SK-N-SH (cell line): ENCODE data around the gene UNC45A. TPM values are rescaled to one million over a fixed set of nuclear protein-coding genes. Genes with fewer than 3 reads are reported as not detected.

Experiments
- CTCF ChIA-PET: fragments of 300-600, 350-600 bp; formaldehyde crosslinking; extraction: SDS; loops from one replicate; lab custom pipeline; 2021; lab: Yijun Ruan, JAX
- POLR2A ChIA-PET: fragments of 350-600 bp; sonication (Branson Sonifier 250); formaldehyde crosslinking; extraction: SDS; loops from one replicate; lab custom pipeline; 2020; ENCODE audit warnings: antibody characterized with exemption, inconsistent platforms; lab: Yijun Ruan, JAX
- DNase-seq: peaks from one replicate; pipeline ENCODE4 v3.0.0; 2012
- H2AFZ ChIP-seq: fragments of 200-600 bp; sonication (generic); 2 replicates; pipeline ENCODE4 v1.8.1; 2016; ENCODE audit warnings: antibody characterized with exemption, mild to moderate bottlenecking, low read depth
- H3F3A ChIP-seq: fragments of 200-600 bp; sonication (generic); replicated peaks from 2 replicates; pipeline ENCODE3; 2016; ENCODE audit warnings: antibody characterized with exemption, mild to moderate bottlenecking; ENCODE audit not compliant: insufficient read depth
- H3K27ac ChIP-seq, 2 experiments: fragments of 200-500 bp in 1 of 2; fragments of 200-600 bp in 1 of 2; sonication (Bioruptor generic) in 1 of 2; sonication (generic), shearing (Covaris generic) in 1 of 2; 2 replicates each; pipeline versions ENCODE4 v1.5.1 to v1.6.1; 2014 to 2016; ENCODE audit warnings: low read depth in 2 of 2, inconsistent platforms in 1 of 2, low read length in 1 of 2, mild to moderate bottlenecking in 1 of 2, mixed read lengths in 1 of 2
- H3K27me3 ChIP-seq: fragments of 200-600 bp; sonication (generic), shearing (Covaris generic); 2 replicates; pipeline ENCODE4 v1.6.1; 2016; ENCODE audit warnings: mixed run types; ENCODE audit not compliant: insufficient read depth
- H3K36me3 ChIP-seq, 2 experiments: fragments of 200-500 bp in 1 of 2; fragments of 200-600 bp in 1 of 2; sonication (Bioruptor generic) in 1 of 2; sonication (generic) in 1 of 2; replicated peaks in 1 of 2; 2 replicates each; pipeline versions ENCODE3 to v1.5.1; 2014 to 2016; ENCODE audit warnings: low read length in 1 of 2, mild to moderate bottlenecking in 1 of 2; ENCODE audit not compliant: insufficient read depth in 2 of 2, control insufficient read depth in 1 of 2
- H3K4me1 ChIP-seq, 2 experiments: fragments of 200-500 bp in 1 of 2; fragments of 200-600 bp in 1 of 2; sonication (Bioruptor generic) in 1 of 2; sonication (generic), shearing (Covaris generic) in 1 of 2; 2 replicates each; pipeline versions ENCODE4 v1.5.1 to v1.6.1; 2014 to 2016; ENCODE audit warnings: low read depth in 1 of 2, low read length in 1 of 2, mixed run types in 1 of 2; ENCODE audit not compliant: insufficient read depth in 2 of 2, control insufficient read depth in 1 of 2
- H3K4me2 ChIP-seq: fragments of 200-600 bp; sonication (generic), shearing (Covaris generic); 2 replicates; pipeline ENCODE4 v1.6.1; 2017; ENCODE audit warnings: mixed run types
- H3K4me3 ChIP-seq, 2 experiments: fragments of 200-500 bp in 1 of 2; fragments of 200-600 bp in 1 of 2; sonication (Bioruptor generic) in 1 of 2; sonication (generic), shearing (Covaris generic) in 1 of 2; 2 replicates each; pipeline versions ENCODE4 v1.5.1 to v1.8.1; 2014 to 2016; ENCODE audit warnings: low read depth in 2 of 2, inconsistent platforms in 1 of 2, low read length in 1 of 2, mild to moderate bottlenecking in 1 of 2, mixed read lengths in 1 of 2, moderate library complexity in 1 of 2
- H3K79me2 ChIP-seq: fragments of 200-600 bp; sonication (generic); 2 replicates; pipeline ENCODE4 v1.8.1; 2017; ENCODE audit warnings: mild to moderate bottlenecking; ENCODE audit not compliant: insufficient read depth
- H3K9ac ChIP-seq: fragments of 200-600 bp; sonication (generic); 2 replicates; pipeline ENCODE4 v1.6.1; 2017; ENCODE audit warnings: mixed run types
- H3K9me2 ChIP-seq: fragments of 200-600 bp; sonication (generic); 2 replicates; pipeline ENCODE4 v1.6.1; 2017; ENCODE audit warnings: mixed run types
- H3K9me3 ChIP-seq: fragments of 200-600 bp; sonication (generic); 2 replicates; pipeline ENCODE4 v1.6.1; 2017; ENCODE audit warnings: mixed run types, mild to moderate bottlenecking, moderate library complexity
- H4K20me1 ChIP-seq: fragments of 200-600 bp; sonication (generic); 2 replicates; pipeline ENCODE4 v1.6.1; 2017; ENCODE audit warnings: mild to moderate bottlenecking, mixed run types; ENCODE audit not compliant: insufficient read depth
- CHD2 ChIP-seq: fragments of 150-350 bp; IDR thresholded peaks from 2 replicates; pipeline ENCODE4 v1.6.1; 2018; ENCODE audit warnings: low read length; ENCODE audit not compliant: partially characterized antibody
- EP300 ChIP-seq, 2 experiments: IDR thresholded peaks; 2 replicates each; pipeline versions ENCODE4 v1.4.0 to v1.6.1; 2012; ENCODE audit warnings: borderline replicate concordance in 1 of 2, low read depth in 1 of 2, low read length in 1 of 2
- FOXJ3 ChIP-seq: sonication (generic); formaldehyde crosslinking; IDR thresholded peaks from 2 replicates; pipeline ENCODE4 v1.5.1; 2020; ENCODE audit warnings: mild to moderate bottlenecking, missing genetic modification reagents
- FOXM1 ChIP-seq: IDR thresholded peaks from 2 replicates; pipeline ENCODE4 v1.4.0; 2012; ENCODE audit warnings: low read depth, mild to moderate bottlenecking
- GABPA ChIP-seq: IDR thresholded peaks from 2 replicates; pipeline ENCODE4 v1.4.0; 2012; ENCODE audit warnings: low read depth, mild to moderate bottlenecking
- JUND ChIP-seq: IDR thresholded peaks from 2 replicates; pipeline ENCODE4 v1.4.0; 2012
- MEF2A ChIP-seq: IDR thresholded peaks from 2 replicates; pipeline ENCODE4 v1.4.0; 2012; ENCODE audit warnings: low read depth, borderline replicate concordance
- MXI1 ChIP-seq: IDR thresholded peaks from 2 replicates; pipeline ENCODE4 v1.6.1; 2012; ENCODE audit warnings: mild to moderate bottlenecking, low read depth, low read length, improper control_type of control experiment
- NFIC ChIP-seq: IDR thresholded peaks from 2 replicates; pipeline ENCODE4 v1.4.0; 2012; ENCODE audit warnings: borderline replicate concordance
- POLR2AphosphoS5 ChIP-seq: IDR thresholded peaks from 2 replicates; pipeline ENCODE4 v1.6.1; 2012; ENCODE audit warnings: low read depth, low read length
- RCOR1 ChIP-seq: fragments of 150-350 bp; IDR thresholded peaks from 2 replicates; pipeline ENCODE4 v1.6.1; 2017; ENCODE audit warnings: antibody characterized with exemption, low read length
- REST ChIP-seq: IDR thresholded peaks from 2 replicates; pipeline ENCODE4 v1.6.1; 2012; ENCODE audit warnings: mild to moderate bottlenecking, low read depth, low read length, moderate library complexity
- RXRA ChIP-seq: IDR thresholded peaks from 2 replicates; pipeline ENCODE4 v1.4.0; 2012; ENCODE audit warnings: low read depth, mild to moderate bottlenecking, borderline replicate concordance
- SMC3 ChIP-seq: IDR thresholded peaks from 2 replicates; pipeline ENCODE4 v1.6.1; 2012; ENCODE audit warnings: low read depth, low read length, improper control_type of control experiment
- TCF12 ChIP-seq: IDR thresholded peaks from 2 replicates; pipeline ENCODE4 v1.4.0; 2012
- WGBS: methylation state at CpG from one replicate; pipeline ENCODE4 v1.1.6; 2017; ENCODE audit warnings: low lambda C conversion rate; 5-methylcytosine and 5-hydroxymethylcytosine counted together
- polyA plus RNA-seq, 3 experiments: library from polyadenylated mRNA; depleted of rRNA; stranded (reverse); fragments of >200 nt; gene quantifications; 2 replicates each; pipeline ENCODE4 v1.2.3, GENCODE V29; 2012
- TF ChIP-seq, protein P1 (sequence below): IDR thresholded peaks from 2 replicates; pipeline ENCODE4; 2012
- TF ChIP-seq, protein P2 (sequence below): fragments of 150-350 bp; IDR thresholded peaks from 2 replicates; pipeline ENCODE4 v1.6.1; 2017; ENCODE audit warnings: antibody characterized with exemption, low read length, low read depth, borderline replicate concordance

Gene UNC45A
- polyA plus RNA-seq, 1 of the 3 experiments (the other 2 are of a cell fraction) = 85.1 TPM

DNA sequence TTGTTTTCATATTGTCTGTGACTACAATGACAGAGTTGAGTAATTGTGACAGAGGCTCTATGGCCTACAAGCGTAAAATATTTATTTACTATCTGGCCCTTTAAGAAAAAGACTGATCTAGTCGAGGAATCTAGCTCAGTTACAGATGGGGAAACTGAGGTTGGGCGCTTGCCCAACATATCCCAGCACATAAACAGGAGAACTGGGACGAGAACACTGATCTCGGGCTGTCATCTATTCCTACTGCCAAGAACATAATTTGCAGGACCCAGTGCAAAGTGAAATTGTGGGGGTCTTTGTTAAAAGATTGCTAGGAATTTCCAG lies 48.8 kb upstream of the UNC45A start (continued):
- TF ChIP-seq REST = no peak
- TF ChIP-seq MXI1 = no peak
- TF ChIP-seq NFIC = no peak
- TF ChIP-seq RXRA = no peak
- TF ChIP-seq JUND = no peak
- no peak for TF ChIP-seq MEF2A
- no peak for TF ChIP-seq SMC3
- TF ChIP-seq, protein P1, sequence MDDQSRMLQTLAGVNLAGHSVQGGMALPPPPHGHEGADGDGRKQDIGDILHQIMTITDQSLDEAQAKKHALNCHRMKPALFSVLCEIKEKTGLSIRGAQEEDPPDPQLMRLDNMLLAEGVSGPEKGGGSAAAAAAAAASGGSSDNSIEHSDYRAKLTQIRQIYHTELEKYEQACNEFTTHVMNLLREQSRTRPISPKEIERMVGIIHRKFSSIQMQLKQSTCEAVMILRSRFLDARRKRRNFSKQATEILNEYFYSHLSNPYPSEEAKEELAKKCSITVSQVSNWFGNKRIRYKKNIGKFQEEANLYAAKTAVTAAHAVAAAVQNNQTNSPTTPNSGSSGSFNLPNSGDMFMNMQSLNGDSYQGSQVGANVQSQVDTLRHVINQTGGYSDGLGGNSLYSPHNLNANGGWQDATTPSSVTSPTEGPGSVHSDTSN = no peak
- TF ChIP-seq, all 33 proteins: peak for 0

DNA sequence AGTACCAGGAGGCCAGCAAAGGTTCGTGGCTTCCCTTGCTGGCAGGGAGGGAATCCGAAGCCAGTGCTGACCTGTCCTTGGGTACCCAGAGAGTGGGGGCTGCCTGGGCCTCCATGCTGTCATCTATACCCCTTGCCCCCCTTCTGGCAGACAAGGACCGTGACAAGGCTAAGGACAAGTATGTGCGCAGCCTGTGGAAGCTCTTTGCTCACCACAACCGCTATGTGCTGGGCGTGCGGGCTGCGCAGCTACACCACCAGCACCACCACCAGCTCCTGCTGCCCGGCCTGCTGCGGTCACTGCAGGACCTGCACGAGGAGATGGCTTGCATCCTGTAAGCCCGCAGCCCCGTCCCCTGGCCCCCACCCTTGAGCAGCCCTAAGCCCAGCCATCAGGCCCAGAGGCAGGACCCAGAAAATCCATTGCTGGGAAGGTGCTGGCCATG lies 48.0 kb upstream of the UNC45A start:
- peaks cover 0 to 4% of the 10 kb centered on the region in 2 experiments for H3K36me3 ChIP-seq
- no peak overlapping the region for H3K4me3 ChIP-seq
- POLR2A ChIA-PET = no interaction called here
- CTCF ChIA-PET = interaction anchor here (1.0 to 5.6 kb wide), 17 partner anchors 9 to 744 kb away, joined by 3 to 55 read pairs (median 17); partner anchors contain the start of genes FURIN, HDDC3, MAN2A2 and UNC45A
- H3F3A ChIP-seq = peaks cover 9% of the 10 kb centered on the region
- H2AFZ ChIP-seq = no peak overlapping the region
- H3K27ac ChIP-seq = no peak overlapping the region
- H3K9me2 ChIP-seq = no peaks in the 10 kb centered on the region
- no peak for DNase-seq
- no peaks in the 10 kb centered on the region for H3K27me3 ChIP-seq
- H3K4me2 ChIP-seq = no peak overlapping the region
- no peaks in the 10 kb centered on the region for H4K20me1 ChIP-seq
- TF ChIP-seq RCOR1 = no peak
- TF ChIP-seq, protein P2, sequence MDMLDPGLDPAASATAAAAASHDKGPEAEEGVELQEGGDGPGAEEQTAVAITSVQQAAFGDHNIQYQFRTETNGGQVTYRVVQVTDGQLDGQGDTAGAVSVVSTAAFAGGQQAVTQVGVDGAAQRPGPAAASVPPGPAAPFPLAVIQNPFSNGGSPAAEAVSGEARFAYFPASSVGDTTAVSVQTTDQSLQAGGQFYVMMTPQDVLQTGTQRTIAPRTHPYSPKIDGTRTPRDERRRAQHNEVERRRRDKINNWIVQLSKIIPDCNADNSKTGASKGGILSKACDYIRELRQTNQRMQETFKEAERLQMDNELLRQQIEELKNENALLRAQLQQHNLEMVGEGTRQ = no peak
- no peak for TF ChIP-seq MXI1
- no peak for TF ChIP-seq GABPA
- no peak for TF ChIP-seq TCF12
- TF ChIP-seq FOXJ3 (CRISPR knock-in tag) = no peak
- no peak for TF ChIP-seq CHD2
- no peak for TF ChIP-seq POLR2AphosphoS5
- TF ChIP-seq JUND = no peak
- TF ChIP-seq EP300 (IDR thresholded peaks at IDR 0.05; ENCODE audit: borderline replicate concordance in 1 of 2, low read depth in 1 of 2, low read length in 1 of 2) = no peak
- TF ChIP-seq REST = no peak
- no peak for TF ChIP-seq FOXM1
- TF ChIP-seq, all 33 proteins: peak for 0
- Histone ChIP-seq H3K4me1 (peaks cover 0 to 14% of the 10 kb centered on the region in 2 experiments; a peak in 1 of 4 replicates), H3K9ac (no peak overlapping the region), H3K79me2 (no peaks in the 10 kb centered on the region), H3K9me3 (no peaks in the 10 kb centered on the region)
- 68% methylated on average over 4 of the region's 13 CpGs for WGBS
